Keratinocyte (primary cell): Measurements from ENCODE around the gene YPEL4. TPM values are rescaled to one million over a fixed set of nuclear protein-coding genes. Genes with fewer than 3 reads are reported as not detected.
A peak's percentile ranks its signal among the peaks of the same experiment; 100 is the strongest.
"Not testable (repeated sequence)": the region's sequence is repeated elsewhere in the genome, so short reads cannot be mapped to it uniquely, and the experiment has no call there.

Experiments used
- DNase-seq: peaks from one replicate; pipeline ENCODE4 v3.0.0-alpha.2; 2011; ENCODE audit warnings: low read depth, missing footprints, low spot score
- FAIRE-seq: peaks from 2 replicates; lab custom pipeline; 2011; peaks lifted over from hg19 to GRCh38; lab: Jason Lieb, UNC
- H2AFZ ChIP-seq: 2 replicates; pipeline ENCODE4 v1.6.0; 2012; ENCODE audit warnings: low read length, control low read depth, inconsistent platforms; ENCODE audit not compliant: control insufficient read depth
- H3K27ac ChIP-seq: 2 replicates; pipeline ENCODE4 v1.5.1; 2011; ENCODE audit warnings: low read length; ENCODE audit not compliant: control insufficient read depth, insufficient read depth
- H3K27me3 ChIP-seq: 3 replicates; pipeline ENCODE4 v1.6.0; 2011; ENCODE audit warnings: low read length; ENCODE audit not compliant: control insufficient read depth, insufficient read depth; ENCODE audit errors: extremely low read depth
- H3K36me3 ChIP-seq, 2 experiments: 2 replicates in 1 of 2; 3 replicates in 1 of 2; pipeline ENCODE4 v1.5.1; 2011; ENCODE audit warnings: low read length in 2 of 2, mild to moderate bottlenecking in 1 of 2; ENCODE audit not compliant: control insufficient read depth in 2 of 2, insufficient read depth in 2 of 2; ENCODE audit errors: extremely low read depth in 1 of 2
- H3K4me1 ChIP-seq: 3 replicates; pipeline ENCODE4 v1.5.1; 2011; ENCODE audit warnings: low read length; ENCODE audit not compliant: control insufficient read depth, insufficient read depth; ENCODE audit errors: extremely low read depth
- H3K4me2 ChIP-seq: 3 replicates; pipeline ENCODE4 v1.6.0; 2011; ENCODE audit warnings: low read depth, low read length; ENCODE audit not compliant: control insufficient read depth, insufficient read depth; ENCODE audit errors: extremely low read depth
- H3K4me3 ChIP-seq, 3 experiments: fragments of 200-600 bp in 1 of 3; sonication (generic) in 1 of 3; 2 replicates in 2 of 3; 3 replicates in 1 of 3; pipeline ENCODE4 v1.5.1; 2011 to 2016; ENCODE audit warnings: low read length in 3 of 3, mild to moderate bottlenecking in 3 of 3, control low read depth in 2 of 3, inconsistent platforms in 1 of 3, low read depth in 1 of 3, mixed read lengths in 1 of 3, mixed run types in 1 of 3, moderate library complexity in 1 of 3; ENCODE audit not compliant: control insufficient read depth in 2 of 3, insufficient read depth in 2 of 3; ENCODE audit errors: extremely low read depth in 1 of 3
- H3K79me2 ChIP-seq: 2 replicates; pipeline ENCODE4 v1.6.0; 2012; ENCODE audit warnings: low read length; ENCODE audit not compliant: control insufficient read depth, insufficient read depth
- H3K9ac ChIP-seq: 3 replicates; pipeline ENCODE4 v1.6.0; 2011; ENCODE audit warnings: low read length; ENCODE audit not compliant: control insufficient read depth, insufficient read depth; ENCODE audit errors: extremely low read depth
- H3K9me1 ChIP-seq: 3 replicates; pipeline ENCODE4 v1.6.0; 2011; ENCODE audit warnings: low read length; ENCODE audit not compliant: control insufficient read depth, insufficient read depth; ENCODE audit errors: extremely low read depth
- H3K9me3 ChIP-seq: 2 replicates; pipeline ENCODE4 v1.5.1; 2012; ENCODE audit warnings: low read depth, low read length; ENCODE audit not compliant: control insufficient read depth
- H4K20me1 ChIP-seq: 3 replicates; pipeline ENCODE4 v1.6.0; 2011; ENCODE audit warnings: low read length; ENCODE audit not compliant: control insufficient read depth, insufficient read depth; ENCODE audit errors: extremely low read depth
- EZH2 ChIP-seq: IDR thresholded peaks from one replicate; pipeline ENCODE4 v1.6.1; 2012; ENCODE audit warnings: inconsistent platforms, mild to moderate bottlenecking, low read length, moderate library complexity
- dilution Hi-C: fragments of 300-500 bp; cut with MboI; formaldehyde crosslinking; loops from one replicate; pipeline ENCODE4 v1.7.0; 2020; ENCODE audit warnings: low sequenced_read_pairs; ENCODE audit not compliant: extremely low pct_ligation_motif_present
- polyA minus RNA-seq, 3 experiments: library from RNA; depleted of rRNA, polyadenylated mRNA; stranded (reverse); fragments of >200 nt; gene quantifications; 1 replicate in 1 of 3; 2 replicates in 1 of 3; 3 replicates in 1 of 3; pipeline ENCODE4 v1.2.3, GENCODE V29; 2011
- polyA plus RNA-seq, 5 experiments: library from polyadenylated mRNA; depleted of rRNA in 3 of 5; stranded (reverse) in 3 of 5; stranded (forward) in 1 of 5; unstranded in 1 of 5; fragments of >200 nt; gene quantifications; 1 replicate in 1 of 5; 2 replicates in 3 of 5; 3 replicates in 1 of 5; pipeline versions ENCODE4 v1.2.1 to v1.2.3, GENCODE V29; 2011 to 2012; ENCODE audit warnings: missing spikeins in 2 of 5, low read depth in 1 of 5, low replicate concordance in 1 of 5
- TF ChIP-seq, protein P1 (sequence below), 3 experiments: IDR thresholded peaks in 1 of 3; conservative IDR thresholded peaks in 1 of 3; optimal IDR thresholded peaks in 1 of 3; 2 replicates in 2 of 3; 3 replicates in 1 of 3; pipeline versions ENCODE3 to v1.5.1; 2011; ENCODE audit warnings: low read length in 3 of 3, mild to moderate bottlenecking in 3 of 3, moderate library complexity in 2 of 3, control low read depth in 1 of 3, inconsistent platforms in 1 of 3; ENCODE audit not compliant: insufficient read depth in 2 of 3; ENCODE audit errors: extremely low read depth in 1 of 3

The YPEL4 gene, protein sequence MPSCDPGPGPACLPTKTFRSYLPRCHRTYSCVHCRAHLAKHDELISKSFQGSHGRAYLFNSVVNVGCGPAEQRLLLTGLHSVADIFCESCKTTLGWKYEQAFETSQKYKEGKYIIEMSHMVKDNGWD
- polyA plus RNA-seq (0.05 to 0.14 TPM in 2 of 3 replicates, not detected in the other), polyA minus RNA-seq (not detected in 3 replicates)
- polyA plus RNA-seq (2011; ENCODE audit: low read depth): 2.7 TPM
- not detected in 2 replicates for polyA plus RNA-seq (2011; cell fraction: cytosol; rRNA removed)
- polyA plus RNA-seq (2011; cell fraction: nucleus; rRNA removed): 0.10 TPM in 1 of 2 replicates, not detected in the other
- polyA plus RNA-seq (2012; ENCODE audit: low replicate concordance): 0.10 and 0.75 TPM in 2 replicates
- polyA minus RNA-seq (2011; cell fraction: cytosol; rRNA and poly(A)+ RNA removed): not detected
- not detected in 2 replicates for polyA minus RNA-seq (2011; cell fraction: nucleus; rRNA and poly(A)+ RNA removed)

DNA sequence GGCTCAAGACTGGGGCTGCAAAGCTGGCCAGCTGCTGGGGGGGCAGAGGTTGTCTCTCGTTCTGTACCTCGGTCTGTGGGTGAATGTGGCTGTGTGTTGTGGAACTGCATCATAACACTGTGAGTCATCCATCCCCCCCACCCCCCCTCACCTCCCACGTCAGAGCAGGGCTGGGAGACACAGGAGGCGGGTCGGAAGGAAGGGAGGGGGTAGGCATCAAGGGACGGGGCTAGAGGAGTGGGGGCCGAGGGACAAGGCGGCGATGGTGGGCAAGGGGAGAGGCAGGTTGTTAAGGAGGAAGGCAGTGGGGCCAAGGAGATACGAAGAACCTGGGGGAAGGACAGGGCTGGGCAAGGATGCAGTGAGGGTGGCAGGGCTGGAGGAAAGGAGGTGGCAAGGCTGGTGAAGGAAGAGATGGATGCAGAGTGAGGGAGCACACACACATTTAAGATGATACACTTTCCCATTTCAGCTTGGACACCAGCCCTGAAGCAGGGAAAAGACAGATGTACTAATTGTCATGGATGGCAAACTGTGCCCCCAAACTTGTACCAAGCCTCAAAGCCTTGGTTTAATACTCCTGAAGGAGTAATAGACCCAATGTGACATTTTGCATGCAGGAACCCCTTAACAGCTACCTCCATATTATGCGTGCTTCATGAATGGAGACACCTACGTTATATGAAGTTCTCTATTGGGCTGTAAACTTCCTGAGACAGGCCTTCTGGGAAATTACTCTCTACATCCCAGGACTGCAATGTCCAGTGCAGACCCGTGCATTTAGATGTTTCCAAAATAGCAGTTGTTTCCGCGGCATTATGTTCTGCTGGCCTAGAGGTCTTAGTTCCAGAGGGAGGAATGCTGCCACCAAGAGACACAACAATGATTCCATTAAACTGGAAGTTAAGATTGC, at the start of gene YPEL4:
YPEL4 (minus strand) TSS at position 87 of the 913 bp plus-strand sequence. CDS start 2,805 bp downstream, outside the sequence.
- H3K4me2 ChIP-seq: peak within 1 kb of the TSS; percentile 76
- H3K9me1 ChIP-seq: no peaks in the 10 kb centered on the region
- H2AFZ ChIP-seq: no peak within 1 kb of the TSS
- peaks cover 32% of the 10 kb centered on the region for H3K27me3 ChIP-seq
- H3K36me3 ChIP-seq: no peaks in the 10 kb centered on the region
- H3K27ac ChIP-seq: no peak within 1 kb of the TSS
- no peaks in the 10 kb centered on the region for H3K79me2 ChIP-seq
- FAIRE-seq (no peak), DNase-seq (no peak)
- H3K4me1 ChIP-seq: peaks cover 41% of the 10 kb centered on the region
- TF ChIP-seq, protein P1, sequence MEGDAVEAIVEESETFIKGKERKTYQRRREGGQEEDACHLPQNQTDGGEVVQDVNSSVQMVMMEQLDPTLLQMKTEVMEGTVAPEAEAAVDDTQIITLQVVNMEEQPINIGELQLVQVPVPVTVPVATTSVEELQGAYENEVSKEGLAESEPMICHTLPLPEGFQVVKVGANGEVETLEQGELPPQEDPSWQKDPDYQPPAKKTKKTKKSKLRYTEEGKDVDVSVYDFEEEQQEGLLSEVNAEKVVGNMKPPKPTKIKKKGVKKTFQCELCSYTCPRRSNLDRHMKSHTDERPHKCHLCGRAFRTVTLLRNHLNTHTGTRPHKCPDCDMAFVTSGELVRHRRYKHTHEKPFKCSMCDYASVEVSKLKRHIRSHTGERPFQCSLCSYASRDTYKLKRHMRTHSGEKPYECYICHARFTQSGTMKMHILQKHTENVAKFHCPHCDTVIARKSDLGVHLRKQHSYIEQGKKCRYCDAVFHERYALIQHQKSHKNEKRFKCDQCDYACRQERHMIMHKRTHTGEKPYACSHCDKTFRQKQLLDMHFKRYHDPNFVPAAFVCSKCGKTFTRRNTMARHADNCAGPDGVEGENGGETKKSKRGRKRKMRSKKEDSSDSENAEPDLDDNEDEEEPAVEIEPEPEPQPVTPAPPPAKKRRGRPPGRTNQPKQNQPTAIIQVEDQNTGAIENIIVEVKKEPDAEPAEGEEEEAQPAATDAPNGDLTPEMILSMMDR (optimal IDR thresholded peaks at IDR 0.05 in 1 of 3, IDR thresholded peaks at IDR 0.05 in 1 of 3, conservative IDR thresholded peaks at IDR 0.05 in 1 of 3; ENCODE audit: extremely low read depth in 1 of 3, insufficient read depth in 2 of 3, low read length in 3 of 3): no peak
- TF ChIP-seq EZH2: no peak
- dilution Hi-C loops: no loop called here
- no peaks in the 10 kb centered on the region for H3K9me3 ChIP-seq
- H4K20me1 ChIP-seq: peaks cover 8% of the 10 kb centered on the region
- H3K9ac ChIP-seq: peak within 1 kb of the TSS; percentile 11
- H3K4me3 ChIP-seq: peak within 1 kb of the TSS in 2 of 3 experiments; percentile 37 to 49

DNA sequence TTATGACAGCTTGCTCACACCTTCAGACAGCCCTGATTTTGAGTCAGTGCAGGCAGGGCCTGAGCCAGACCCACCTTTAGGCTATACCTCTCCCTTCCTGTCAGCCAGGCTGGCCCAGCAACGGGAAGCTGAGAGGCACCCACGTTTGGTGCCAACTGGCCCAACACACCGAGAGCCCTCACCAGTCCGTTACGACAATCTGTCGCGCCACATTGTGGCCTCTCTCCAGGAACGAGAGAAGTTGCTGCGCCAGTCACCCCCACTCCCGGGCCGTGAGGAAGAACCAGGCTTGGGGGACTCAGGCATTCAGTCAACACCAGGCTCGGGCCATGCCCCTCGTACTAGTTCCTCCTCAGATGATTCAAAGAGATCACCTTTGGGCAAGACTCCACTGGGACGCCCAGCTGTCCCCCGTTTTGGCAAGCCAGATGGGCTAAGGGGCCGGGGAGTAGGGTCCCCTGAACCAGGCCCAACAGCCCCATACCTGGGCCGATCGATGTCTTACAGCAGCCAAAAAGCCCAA, 49.2 kb upstream of the YPEL4 start:
- H3K9me1 ChIP-seq: no peaks in the 10 kb centered on the region
- H4K20me1 ChIP-seq: no peaks in the 10 kb centered on the region
- H3K4me1 ChIP-seq: no peaks in the 10 kb centered on the region
- no peak for FAIRE-seq
- H3K4me3 ChIP-seq: no peak overlapping the region
- no peak overlapping the region for H3K27ac ChIP-seq
- no peak overlapping the region for H2AFZ ChIP-seq
- H3K27me3 ChIP-seq: no peaks in the 10 kb centered on the region
- no peaks in the 10 kb centered on the region for H3K9me3 ChIP-seq
- H3K79me2 ChIP-seq: no peaks in the 10 kb centered on the region
- dilution Hi-C loops: no loop called here
- DNase-seq: no peak
- H3K36me3 ChIP-seq: peaks cover 38 to 44% of the 10 kb centered on the region in 2 experiments
- no peak overlapping the region for H3K4me2 ChIP-seq
- no peak for TF ChIP-seq EZH2
- TF ChIP-seq, protein P1 (optimal IDR thresholded peaks at IDR 0.05 in 1 of 3, IDR thresholded peaks at IDR 0.05 in 1 of 3, conservative IDR thresholded peaks at IDR 0.05 in 1 of 3; ENCODE audit: extremely low read depth in 1 of 3, insufficient read depth in 2 of 3, low read length in 3 of 3): no peak
- H3K9ac ChIP-seq: no peak overlapping the region

DNA sequence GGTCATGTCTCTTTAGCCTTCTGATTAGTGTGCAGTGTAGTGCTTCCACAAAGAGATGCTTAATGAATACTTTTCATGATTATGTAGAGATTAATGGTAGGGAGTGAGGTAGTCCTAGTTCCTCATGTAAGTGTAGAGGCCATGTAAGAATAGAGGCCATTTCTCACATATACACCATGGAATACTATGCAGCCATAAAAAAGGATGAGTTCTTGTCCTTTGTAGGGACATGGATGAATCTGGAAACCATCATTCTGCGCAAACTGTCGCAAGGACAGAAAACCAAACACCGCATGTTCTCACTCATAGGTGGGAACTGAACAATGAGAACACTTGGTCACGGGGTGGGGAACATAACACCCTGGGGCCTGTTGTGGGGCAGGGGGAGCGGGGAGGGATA, 40.8 kb upstream of the YPEL4 start:
- H3K27ac ChIP-seq, H3K9me1 ChIP-seq, dilution Hi-C loops, H2AFZ ChIP-seq, H3K4me1 ChIP-seq, DNase-seq, H4K20me1 ChIP-seq, H3K27me3 ChIP-seq, FAIRE-seq, H3K4me3 ChIP-seq, H3K4me2 ChIP-seq, H3K9ac ChIP-seq, H3K9me3 ChIP-seq: not testable (repeated sequence)
- Histone ChIP-seq H3K79me2 (peaks cover 22% of the 10 kb centered on the region), H3K36me3 (peaks cover 23 to 37% of the 10 kb centered on the region in 2 experiments)
